Rectal smooth muscle tissue (tissue), 1 donor: ENCODE results near the gene CAMK1D.

Experiments used
- H3K27ac ChIP-seq: one replicate; pipeline ENCODE4 v1.7.0; 2013; ENCODE audit warnings: low read depth, low read length, inconsistent platforms
- H3K27me3 ChIP-seq: one replicate; pipeline ENCODE4 v1.7.0; 2013; ENCODE audit warnings: low read length; ENCODE audit not compliant: control insufficient read depth, insufficient read depth
- H3K36me3 ChIP-seq: one replicate; pipeline ENCODE4 v1.7.0; 2013; ENCODE audit warnings: low read length; ENCODE audit not compliant: control insufficient read depth, insufficient read depth
- H3K4me1 ChIP-seq: one replicate; pipeline ENCODE4 v1.7.0; 2013; ENCODE audit warnings: low read length; ENCODE audit not compliant: control insufficient read depth, insufficient read depth
- H3K4me3 ChIP-seq: one replicate; pipeline ENCODE4 v1.7.0; 2013; ENCODE audit warnings: low read length
- H3K9ac ChIP-seq: one replicate; pipeline ENCODE4 v1.7.0; 2013; ENCODE audit warnings: low read length

Gene CAMK1D

DNA sequence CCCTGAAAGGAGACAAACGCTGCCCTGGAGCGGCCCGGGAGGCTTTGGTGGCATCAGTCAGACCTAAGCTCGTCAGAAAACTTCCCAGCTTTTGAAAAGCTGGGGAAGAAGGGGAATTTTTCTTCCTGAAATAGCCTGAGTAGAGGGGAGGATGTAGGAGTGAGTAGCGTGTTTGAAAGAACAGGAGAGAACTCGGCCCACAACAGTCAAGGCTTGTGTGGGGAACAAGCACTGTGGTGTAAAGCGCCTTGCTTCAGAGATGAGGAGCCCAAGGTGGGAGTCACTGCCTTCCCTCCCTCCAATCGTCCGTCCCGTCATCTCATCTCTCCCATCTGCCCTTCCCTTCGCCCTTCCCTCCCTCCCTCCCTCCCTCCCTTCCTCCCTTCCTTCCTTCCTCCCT is 273.3 kb downstream of the CAMK1D start:
- Histone ChIP-seq H3K27me3 (no peaks in the 10 kb centered on the region), H3K4me1 (no peaks in the 10 kb centered on the region), H3K4me3 (no peak overlapping the region), H3K36me3 (no peaks in the 10 kb centered on the region), H3K27ac (no peak overlapping the region), H3K9ac (no peak overlapping the region)

- Histone ChIP-seq H3K27me3 (no peaks in the 10 kb centered on the region), H3K4me3 (no peak overlapping the region), H3K27ac (no peak overlapping the region)
Observed at GRCh38 chr10:12625393-12626023, 276.2 kb downstream of the CAMK1D start.

DNA sequence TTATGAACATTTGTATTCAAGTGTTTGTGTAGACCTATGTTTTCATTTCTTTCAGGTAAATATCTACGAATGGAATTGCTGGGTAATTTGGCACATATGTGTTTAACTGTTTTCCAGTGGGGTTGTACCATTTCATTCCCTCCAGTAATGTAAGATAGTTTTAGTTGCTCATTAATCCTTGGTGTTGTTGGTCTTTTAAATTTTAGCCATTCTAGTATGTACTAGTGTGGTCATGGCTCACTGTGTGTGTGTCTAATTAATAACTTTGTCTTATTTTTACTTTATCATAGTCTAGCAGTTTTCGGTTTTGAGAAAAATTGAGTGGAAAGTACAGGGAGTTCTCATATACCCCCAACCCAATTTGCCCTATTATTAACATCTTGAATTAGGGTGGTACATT is 278.8 kb downstream of the CAMK1D start:
- Histone ChIP-seq H3K4me1 (no peaks in the 10 kb centered on the region), H3K4me3 (no peak overlapping the region), H3K9ac (no peak overlapping the region), H3K27ac (no peak overlapping the region), H3K36me3 (no peaks in the 10 kb centered on the region), H3K27me3 (no peaks in the 10 kb centered on the region)

More at GRCh38 chr10:12625393-12626023, 276.2 kb downstream of the CAMK1D start:
- no peaks in the 10 kb centered on the region for H3K4me1 ChIP-seq
- H3K9ac ChIP-seq, result no peak overlapping the region
- H3K36me3 ChIP-seq, result no peaks in the 10 kb centered on the region

- Histone ChIP-seq H3K4me3 (no peak overlapping the region), H3K27ac (no peak overlapping the region), H3K4me1 (no peaks in the 10 kb centered on the region)
Observed at GRCh38 chr10:12628964-12629766, 279.8 kb downstream of the CAMK1D start.

DNA sequence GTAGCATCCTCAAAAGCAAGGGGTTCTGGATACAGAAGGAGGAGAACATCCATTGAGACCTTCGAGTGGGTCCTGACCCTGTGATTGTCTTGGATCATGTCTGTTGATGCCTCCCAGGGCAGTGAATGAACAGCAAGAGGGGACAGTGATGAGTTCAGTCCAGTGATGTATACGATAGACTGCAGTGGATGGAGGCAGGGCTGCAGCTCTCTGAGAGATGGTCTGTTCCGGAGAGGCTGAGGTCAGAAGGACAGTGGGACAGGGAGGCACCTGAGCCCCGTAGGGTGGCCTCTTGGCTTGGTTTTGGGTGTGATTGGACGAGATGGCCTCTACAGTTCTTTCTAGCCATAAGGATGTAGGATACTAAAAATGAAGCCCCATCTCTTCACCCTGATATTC is 280.4 kb downstream of the CAMK1D start:
- H3K27me3 ChIP-seq, result no peaks in the 10 kb centered on the region
- H3K27ac ChIP-seq, result no peak overlapping the region
- no peak overlapping the region for H3K4me3 ChIP-seq
- H3K9ac ChIP-seq, result no peak overlapping the region
- no peaks in the 10 kb centered on the region for H3K4me1 ChIP-seq
- no peaks in the 10 kb centered on the region for H3K36me3 ChIP-seq

More at GRCh38 chr10:12628964-12629766, 279.8 kb downstream of the CAMK1D start:
- no peaks in the 10 kb centered on the region for H3K36me3 ChIP-seq
- no peak overlapping the region for H3K9ac ChIP-seq
- no peaks in the 10 kb centered on the region for H3K27me3 ChIP-seq

- Histone ChIP-seq H3K9ac (no peak overlapping the region), H3K4me3 (no peak overlapping the region), H3K27ac (no peak overlapping the region), H3K27me3 (no peaks in the 10 kb centered on the region), H3K36me3 (no peaks in the 10 kb centered on the region), H3K4me1 (no peaks in the 10 kb centered on the region)
Observed at GRCh38 chr10:12631216-12631615, 281.9 kb downstream of the CAMK1D start.

- Histone ChIP-seq H3K4me1 (no peaks in the 10 kb centered on the region), H3K9ac (no peak overlapping the region), H3K4me3 (no peak overlapping the region), H3K27ac (no peak overlapping the region), H3K36me3 (no peaks in the 10 kb centered on the region), H3K27me3 (no peaks in the 10 kb centered on the region)
Observed at GRCh38 chr10:12631787-12632562, 282.6 kb downstream of the CAMK1D start.

- H3K36me3 ChIP-seq, result no peaks in the 10 kb centered on the region
- no peaks in the 10 kb centered on the region for H3K27me3 ChIP-seq
- H3K9ac ChIP-seq, result no peak overlapping the region
- no peaks in the 10 kb centered on the region for H3K4me1 ChIP-seq
- no peak overlapping the region for H3K27ac ChIP-seq
- no peak overlapping the region for H3K4me3 ChIP-seq
Observed at GRCh38 chr10:12633776-12634620, 284.7 kb downstream of the CAMK1D start.

DNA sequence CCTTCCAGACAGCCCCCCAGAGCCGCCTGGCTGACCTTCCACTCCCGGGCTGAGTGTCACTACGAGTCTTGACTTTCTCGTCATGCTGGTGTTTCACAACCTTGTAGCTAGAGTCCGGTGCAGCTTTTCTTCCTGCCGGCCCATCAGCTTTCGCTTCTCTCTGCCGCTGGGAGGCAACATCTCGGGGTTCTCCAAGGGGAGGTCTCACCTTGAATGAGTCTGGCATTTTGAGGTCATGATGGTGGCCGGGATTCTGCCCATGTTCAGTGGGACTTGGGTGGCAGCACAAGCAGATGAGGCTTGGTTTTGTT is 285.2 kb downstream of the CAMK1D start:
- Histone ChIP-seq H3K4me3 (no peak overlapping the region), H3K27ac (no peak overlapping the region), H3K27me3 (no peaks in the 10 kb centered on the region), H3K36me3 (no peaks in the 10 kb centered on the region), H3K4me1 (no peaks in the 10 kb centered on the region), H3K9ac (no peak overlapping the region)

DNA sequence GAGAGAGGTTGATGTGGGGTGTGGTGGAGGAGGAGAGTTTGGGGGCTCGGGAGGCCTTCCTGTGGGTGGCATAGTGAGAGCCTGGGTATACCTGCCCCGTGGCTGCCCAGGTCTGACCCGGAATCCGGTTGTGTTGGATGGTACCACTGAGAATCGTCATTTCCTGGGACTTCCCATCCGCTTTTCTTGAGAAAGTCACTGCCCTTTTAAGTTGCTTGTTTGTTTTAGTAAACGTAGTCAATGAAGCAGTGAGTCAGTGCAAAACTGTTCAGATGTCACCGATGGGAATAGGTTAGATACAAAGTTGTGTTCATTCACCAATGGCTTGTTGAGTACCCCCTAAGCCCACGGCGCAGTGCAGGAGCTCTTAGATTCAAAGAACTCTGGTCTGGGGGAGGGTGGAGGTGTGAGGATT is 285.8 kb downstream of the CAMK1D start:
- Histone ChIP-seq H3K27me3 (no peaks in the 10 kb centered on the region), H3K4me3 (no peak overlapping the region), H3K27ac (no peak overlapping the region), H3K9ac (no peak overlapping the region), H3K36me3 (no peaks in the 10 kb centered on the region), H3K4me1 (no peaks in the 10 kb centered on the region)

DNA sequence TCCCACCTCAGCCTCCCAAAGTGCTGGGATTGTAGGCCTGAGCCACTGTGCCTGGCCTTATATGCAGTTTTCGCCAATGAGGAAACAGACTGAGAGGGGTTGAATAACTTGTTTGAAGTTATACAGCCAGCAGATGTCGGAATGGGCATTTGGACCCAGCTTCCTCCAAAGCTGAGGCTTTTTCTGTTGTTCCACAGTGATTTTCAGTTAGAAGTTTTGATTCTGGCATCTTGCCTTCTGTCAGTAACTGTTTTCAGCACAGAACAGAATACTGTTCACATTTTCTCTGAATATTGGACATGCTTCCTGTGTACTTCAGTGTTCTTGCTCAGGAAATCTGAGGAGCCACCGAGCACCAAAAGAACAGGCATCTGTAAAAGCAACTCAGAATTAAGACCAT is 287.2 kb downstream of the CAMK1D start:
- no peak overlapping the region for H3K27ac ChIP-seq
- no peak overlapping the region for H3K9ac ChIP-seq

DNA sequence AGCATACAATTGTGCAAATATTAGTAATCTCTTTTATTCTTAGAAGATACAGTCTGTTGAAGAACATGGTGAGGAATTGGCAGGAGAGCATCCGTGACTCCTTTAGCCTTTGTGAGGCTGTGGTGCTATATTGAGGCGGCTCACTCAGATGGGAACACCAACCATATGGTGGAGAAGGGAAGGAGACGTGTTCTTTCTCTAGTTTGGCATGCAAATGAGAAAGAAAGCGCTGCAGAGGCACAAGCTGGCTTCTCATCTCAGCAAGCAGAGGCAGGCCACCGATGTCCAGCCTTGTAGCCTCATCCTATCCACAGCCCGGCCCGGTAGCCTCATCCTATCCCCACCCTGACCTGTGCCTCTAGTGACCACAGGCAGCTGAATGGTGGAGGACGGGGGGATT is 288.3 kb downstream of the CAMK1D start:
- H3K27me3 ChIP-seq, result no peaks in the 10 kb centered on the region
- H3K4me3 ChIP-seq, result no peak overlapping the region
- H3K9ac ChIP-seq, result no peak overlapping the region
- H3K36me3 ChIP-seq, result no peaks in the 10 kb centered on the region
- H3K27ac ChIP-seq, result no peak overlapping the region
- H3K4me1 ChIP-seq, result no peaks in the 10 kb centered on the region

More for the DNA sequence above, 287.2 kb downstream of the CAMK1D start:
- no peak overlapping the region for H3K4me3 ChIP-seq
- no peaks in the 10 kb centered on the region for H3K4me1 ChIP-seq
- H3K36me3 ChIP-seq, result no peaks in the 10 kb centered on the region
- H3K27me3 ChIP-seq, result no peaks in the 10 kb centered on the region
